DMS79 (cell line): ENCODE data around the gene SIDT2.

Experiments
- DNase-seq: peaks from one replicate; lab custom pipeline; 2025; lab: John Stamatoyannopoulos, UW

SIDT2 gene

GRCh38 chr11:117189191-117189940 lies 10.8 kb downstream of the SIDT2 start:
- no peak for DNase-seq

DNA sequence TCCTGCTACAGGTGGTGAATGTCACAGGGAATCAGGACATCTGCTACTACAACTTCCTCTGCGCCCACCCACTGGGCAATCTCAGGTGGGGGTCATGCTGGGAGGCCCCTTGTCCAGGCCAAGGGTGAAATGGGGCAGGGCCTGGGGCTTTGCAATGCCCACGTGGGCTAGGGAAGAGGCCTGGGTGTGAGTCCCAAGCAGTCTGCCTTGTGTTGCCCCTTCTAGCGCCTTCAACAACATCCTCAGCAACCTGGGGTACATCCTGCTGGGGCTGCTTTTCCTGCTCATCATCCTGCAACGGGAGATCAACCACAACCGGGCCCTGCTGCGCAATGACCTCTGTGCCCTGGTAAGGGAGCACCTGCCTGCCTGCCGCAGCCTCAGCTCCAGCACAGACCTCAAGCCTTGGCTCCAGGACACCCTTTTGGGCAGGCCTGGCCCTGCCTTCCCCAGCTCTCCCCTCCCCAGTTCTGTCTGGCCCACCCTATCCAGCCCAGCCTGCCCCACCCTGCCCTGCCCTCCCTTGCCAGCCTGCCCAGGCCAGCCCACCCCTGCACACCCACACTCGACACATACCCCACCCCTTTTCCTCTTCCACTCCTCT lies 11.5 kb downstream of the SIDT2 start:
- DNase-seq: no peak

GRCh38 chr11:117191680-117192400 lies 13.3 kb downstream of the SIDT2 start:
- no peak for DNase-seq

DNA sequence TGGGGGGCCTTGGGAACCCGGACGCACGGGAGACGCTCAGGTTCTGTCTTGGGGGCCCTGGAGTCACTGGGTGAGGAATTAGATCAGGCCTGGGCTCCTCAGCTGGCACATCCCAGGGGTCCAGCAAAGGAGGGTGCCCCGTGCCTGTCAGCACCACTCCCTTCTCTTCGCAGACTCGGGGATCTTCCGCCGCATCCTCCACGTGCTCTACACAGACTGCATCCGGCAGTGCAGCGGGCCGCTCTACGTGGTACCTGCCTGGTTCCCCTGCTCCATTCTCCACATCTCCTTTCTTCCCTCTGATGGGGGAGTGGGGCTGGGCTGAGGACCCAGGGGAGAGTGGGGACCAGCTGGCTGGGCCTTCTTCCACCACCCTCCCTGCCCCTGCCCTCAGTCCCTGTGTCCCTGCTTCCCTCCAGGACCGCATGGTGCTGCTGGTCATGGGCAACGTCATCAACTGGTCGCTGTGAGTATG lies 13.9 kb downstream of the SIDT2 start:
- no peak for DNase-seq

DNA sequence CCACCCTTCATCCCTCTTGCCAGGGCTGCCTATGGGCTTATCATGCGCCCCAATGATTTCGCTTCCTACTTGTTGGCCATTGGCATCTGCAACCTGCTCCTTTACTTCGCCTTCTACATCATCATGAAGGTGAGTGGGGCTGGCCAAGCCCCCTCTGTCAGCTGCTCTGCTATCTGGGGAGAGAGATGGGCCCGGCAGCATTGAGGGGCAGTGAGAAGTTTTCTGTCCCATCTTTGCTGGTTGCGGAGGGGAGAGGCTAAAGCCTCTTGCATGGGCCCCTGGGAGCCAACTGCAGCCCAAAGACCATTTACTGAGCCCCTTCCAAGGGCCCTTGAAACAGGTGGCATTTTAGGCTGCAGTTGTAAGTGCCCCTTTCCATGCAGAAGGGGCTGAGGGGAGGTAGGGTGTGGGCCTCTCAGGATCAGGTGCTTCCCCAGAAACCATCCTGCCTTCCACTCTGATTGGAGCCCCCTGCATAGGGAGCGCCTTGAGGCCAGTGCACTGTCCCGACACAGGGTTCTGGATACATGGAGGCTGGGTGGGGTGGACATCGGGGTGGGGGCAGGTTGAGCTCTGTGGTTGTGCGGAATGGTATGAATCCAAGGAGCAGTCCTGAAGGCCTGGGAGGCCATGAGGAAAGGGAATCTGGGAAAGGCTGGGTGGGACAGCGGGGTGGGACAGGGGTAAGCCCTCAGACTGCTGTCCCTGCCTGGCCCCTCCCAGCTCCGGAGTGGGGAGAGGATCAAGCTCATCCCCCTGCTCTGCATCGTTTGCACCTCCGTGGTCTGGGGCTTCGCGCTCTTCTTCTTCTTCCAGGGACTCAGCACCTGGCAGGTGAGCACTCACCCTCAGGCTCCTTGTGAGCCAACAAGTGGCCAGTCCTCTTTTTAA lies 14.8 kb downstream of the SIDT2 start:
- no peak for DNase-seq

DNA sequence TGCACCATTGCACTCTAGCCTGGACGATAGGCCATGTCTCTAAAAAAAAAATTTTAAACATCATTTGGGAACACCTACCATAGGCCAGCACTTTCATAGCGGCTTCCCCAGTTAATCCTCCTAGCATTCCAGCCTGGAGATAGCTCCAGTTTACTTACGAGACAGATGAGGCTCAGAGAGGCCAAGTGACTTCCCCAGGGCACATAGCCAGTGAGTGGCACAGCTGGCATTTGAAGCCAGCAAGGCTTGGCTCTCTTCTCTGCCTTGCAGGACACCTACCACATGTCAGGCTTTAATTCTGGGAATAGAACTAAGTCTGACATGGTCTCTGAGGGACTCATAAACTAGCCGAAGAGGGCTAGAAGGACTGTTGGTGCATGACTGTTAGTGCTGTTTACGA lies 15.7 kb downstream of the SIDT2 start:
- peak; percentile 15 for DNase-seq

DNA sequence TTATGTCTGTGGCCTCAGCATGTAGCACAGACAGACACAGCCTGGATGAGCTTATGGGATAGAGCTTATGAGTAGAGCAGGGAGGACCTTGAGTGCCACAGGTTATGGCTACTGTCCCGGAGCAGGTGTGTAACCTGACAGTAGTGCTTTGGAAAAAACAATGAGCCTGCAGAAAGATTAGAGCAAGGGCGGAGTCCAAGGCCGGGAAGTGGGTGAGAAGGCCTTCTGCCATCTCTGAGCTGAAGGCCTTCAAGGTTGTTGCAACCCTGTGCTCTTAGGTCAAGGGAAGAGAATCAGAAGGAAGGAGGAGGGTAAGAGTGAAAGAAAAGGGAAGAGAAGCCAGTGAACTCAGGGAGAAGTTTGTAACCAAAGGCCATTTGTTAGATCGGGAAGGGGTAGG lies 16.7 kb downstream of the SIDT2 start:
- DNase-seq: no peak

GRCh38 chr11:117195761-117196160 lies 17.2 kb downstream of the SIDT2 start:
- DNase-seq: no peak

DNA sequence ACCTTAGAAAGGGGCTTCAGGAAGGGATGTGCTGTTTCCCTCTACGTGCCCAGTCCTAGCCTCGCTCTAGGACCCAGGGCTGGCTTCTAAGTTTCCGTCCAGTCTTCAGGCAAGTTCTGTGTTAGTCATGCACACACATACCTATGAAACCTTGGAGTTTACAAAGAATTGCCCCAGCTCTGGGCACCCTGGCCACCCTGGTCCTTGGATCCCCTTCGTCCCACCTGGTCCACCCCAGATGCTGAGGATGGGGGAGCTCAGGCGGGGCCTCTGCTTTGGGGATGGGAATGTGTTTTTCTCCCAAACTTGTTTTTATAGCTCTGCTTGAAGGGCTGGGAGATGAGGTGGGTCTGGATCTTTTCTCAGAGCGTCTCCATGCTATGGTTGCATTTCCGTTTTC lies 18.5 kb downstream of the SIDT2 start:
- no peak for DNase-seq

DNA sequence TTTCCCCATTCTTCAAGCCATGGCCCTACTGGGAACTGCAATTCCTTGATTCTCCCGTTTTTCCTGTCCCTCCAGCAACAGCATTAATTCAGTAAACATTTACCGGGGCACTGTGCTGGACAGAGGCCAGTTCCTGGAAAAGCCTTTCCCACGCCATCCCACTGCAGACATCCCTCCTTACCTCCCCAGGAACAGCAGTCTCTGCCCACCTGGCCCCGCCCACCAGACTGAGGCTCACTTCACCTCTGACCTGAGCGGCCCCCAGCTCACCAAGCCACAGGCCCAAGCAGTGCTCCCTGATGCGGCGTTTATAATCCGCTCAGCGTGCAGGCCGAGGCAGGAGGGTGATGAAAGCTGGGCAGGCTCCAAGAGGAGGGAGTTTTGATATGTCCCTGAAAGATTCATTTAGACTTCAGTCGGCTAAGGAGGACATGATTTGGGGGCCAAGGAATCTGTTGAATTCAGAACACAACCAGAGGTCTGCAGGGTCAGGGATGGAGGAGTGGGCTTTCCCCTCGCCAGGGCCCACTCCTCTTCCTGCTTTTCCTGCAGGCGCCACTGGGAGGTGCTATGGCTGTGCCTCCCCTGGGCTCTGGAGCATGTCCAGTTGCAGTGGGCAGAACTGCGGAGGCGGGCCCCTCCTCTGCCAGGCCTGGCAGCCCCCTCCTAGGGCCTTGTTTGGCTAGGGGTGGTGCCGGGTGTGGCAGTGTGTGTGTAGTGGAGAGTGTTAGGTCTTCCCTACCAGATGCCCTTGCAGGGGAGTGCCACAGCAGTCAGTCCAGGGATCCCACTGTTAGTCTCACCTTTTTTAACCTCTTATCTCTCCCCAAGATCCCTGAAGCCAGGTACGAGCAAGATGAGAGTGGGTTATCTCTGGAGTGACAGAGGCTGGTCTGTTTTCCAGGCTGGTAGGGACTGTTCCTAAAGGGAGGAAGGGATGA lies 19.2 kb downstream of the SIDT2 start:
- DNase-seq: no peak

GRCh38 chr11:117198613-117199012 lies 20.1 kb downstream of the SIDT2 start:
- DNase-seq: no peak

- DNase-seq: no peak
Observed at GRCh38 chr11:117199053-117199915, 20.7 kb downstream of the SIDT2 start, which contains the start of gene TAGLN. TSS of gene TAGLN (plus strand) at chr11:117199370. CDS start at chr11:117203014, 3,644 bp downstream.

GRCh38 chr11:117199916-117200812 lies 21.6 kb downstream of the SIDT2 start:
- DNase-seq: no peak

- DNase-seq: no peak
Observed at GRCh38 chr11:117200813-117201657, 22.5 kb downstream of the SIDT2 start.

DNA sequence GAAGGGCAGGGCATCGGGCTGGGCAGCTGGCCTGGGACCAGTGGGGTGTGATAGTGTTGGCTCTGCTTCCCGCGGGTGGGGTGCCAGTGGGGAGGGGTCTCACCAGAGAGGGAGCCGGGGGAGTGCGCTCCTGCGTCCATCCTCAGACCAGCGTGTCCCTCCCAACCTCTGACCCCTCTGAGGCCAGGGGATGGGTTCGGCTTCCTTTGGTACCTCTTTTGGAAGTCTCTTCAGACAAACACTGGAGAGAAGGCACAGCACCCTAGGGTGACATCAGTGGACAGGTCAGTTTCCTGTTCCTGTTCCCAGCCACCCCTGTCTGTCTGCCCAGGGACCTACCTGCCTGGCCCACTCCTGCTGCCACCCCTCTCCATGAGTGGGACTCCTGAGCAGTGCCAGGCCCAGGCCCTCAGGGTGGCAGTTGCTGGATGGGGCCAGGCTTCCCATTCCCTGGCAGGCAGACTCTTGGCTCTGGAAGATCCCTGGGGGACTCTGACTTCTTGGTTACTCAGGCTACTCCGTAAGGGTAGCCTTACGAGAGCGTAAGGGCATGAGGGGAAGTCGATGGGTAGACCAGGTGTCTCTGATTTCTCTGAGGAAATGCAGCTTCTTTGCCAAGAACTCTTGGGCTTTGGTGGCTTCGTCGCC lies 23.2 kb downstream of the SIDT2 start:
- DNase-seq: no peak

GRCh38 chr11:117202386-117203068 lies 24.0 kb downstream of the SIDT2 start:
- DNase-seq: no peak

- no peak for DNase-seq
Observed at GRCh38 chr11:117203069-117203407, 24.5 kb downstream of the SIDT2 start.
